ENCODE measurements around the gene PAPPA2.
"Not testable (repeated sequence)": the region's sequence is repeated elsewhere in the genome, so short reads cannot be mapped to it uniquely, and the experiment has no call there.

The PAPPA2 gene

DNA sequence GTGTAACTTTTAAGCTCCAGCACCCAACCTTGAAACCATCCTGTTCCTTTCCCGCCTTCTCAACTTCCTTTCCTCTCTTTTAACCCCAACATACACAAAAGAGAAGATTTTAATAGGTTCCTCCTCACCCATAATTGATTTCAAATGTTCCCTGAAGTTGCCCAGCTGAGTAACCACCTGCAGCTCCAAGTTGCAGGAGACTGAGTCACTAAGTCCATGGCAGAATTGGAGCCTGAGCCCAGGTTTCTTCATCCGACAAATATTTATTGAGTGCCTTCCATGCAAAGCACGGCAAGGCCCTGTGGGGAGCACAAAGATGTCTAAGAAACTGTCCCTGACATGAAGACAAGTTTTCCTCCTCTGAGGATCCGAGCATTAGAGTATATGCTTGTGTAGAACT, 97.7 kb downstream of the PAPPA2 start:
- DNase-seq (ENCODE audit: low read depth, low spot score): no peak
- H3K4me3 ChIP-seq (ENCODE audit: low read depth, low read length): no peak overlapping the region
- no peak for TF ChIP-seq CTCF (IDR thresholded peaks at IDR 0.05; ENCODE audit: insufficient read depth, low read length, missing control alignments)
- POLR2A ChIA-PET: no interaction called here
- CTCF ChIA-PET: interaction anchor here (0.8 to 9.6 kb wide), 27 partner anchors 9 to 338 kb away, joined by 3 to 199 read pairs (median 5); no protein-coding TSS in a partner anchor

DNA sequence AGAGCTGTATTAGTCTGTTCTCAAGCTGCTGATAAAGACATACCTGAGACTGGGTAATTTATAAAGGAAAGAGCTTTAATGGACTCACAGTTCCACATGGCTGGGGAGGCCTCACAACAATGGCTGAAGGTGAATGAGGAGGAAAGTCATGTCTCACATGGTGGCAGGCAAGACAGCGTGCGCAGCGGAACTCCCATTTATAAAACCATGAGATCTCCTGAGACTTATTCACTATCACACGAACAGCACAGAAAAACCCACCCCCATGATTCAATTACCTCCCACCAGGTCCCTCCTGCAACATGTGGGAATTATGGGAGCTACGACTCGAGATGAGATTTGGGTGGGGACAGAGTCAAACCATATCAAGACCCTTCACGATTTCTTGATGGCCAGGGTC, 98.8 kb downstream of the PAPPA2 start:
- DNase-seq (ENCODE audit: low read depth, low spot score); POLR2A ChIA-PET; H3K4me3 ChIP-seq (ENCODE audit: low read depth, low read length): not testable (repeated sequence)
- CTCF ChIA-PET: interaction anchor here (1.1 to 9.6 kb wide), 7 partner anchors 10 to 319 kb away, joined by 3 to 199 read pairs (median 12); no protein-coding TSS in a partner anchor

DNA sequence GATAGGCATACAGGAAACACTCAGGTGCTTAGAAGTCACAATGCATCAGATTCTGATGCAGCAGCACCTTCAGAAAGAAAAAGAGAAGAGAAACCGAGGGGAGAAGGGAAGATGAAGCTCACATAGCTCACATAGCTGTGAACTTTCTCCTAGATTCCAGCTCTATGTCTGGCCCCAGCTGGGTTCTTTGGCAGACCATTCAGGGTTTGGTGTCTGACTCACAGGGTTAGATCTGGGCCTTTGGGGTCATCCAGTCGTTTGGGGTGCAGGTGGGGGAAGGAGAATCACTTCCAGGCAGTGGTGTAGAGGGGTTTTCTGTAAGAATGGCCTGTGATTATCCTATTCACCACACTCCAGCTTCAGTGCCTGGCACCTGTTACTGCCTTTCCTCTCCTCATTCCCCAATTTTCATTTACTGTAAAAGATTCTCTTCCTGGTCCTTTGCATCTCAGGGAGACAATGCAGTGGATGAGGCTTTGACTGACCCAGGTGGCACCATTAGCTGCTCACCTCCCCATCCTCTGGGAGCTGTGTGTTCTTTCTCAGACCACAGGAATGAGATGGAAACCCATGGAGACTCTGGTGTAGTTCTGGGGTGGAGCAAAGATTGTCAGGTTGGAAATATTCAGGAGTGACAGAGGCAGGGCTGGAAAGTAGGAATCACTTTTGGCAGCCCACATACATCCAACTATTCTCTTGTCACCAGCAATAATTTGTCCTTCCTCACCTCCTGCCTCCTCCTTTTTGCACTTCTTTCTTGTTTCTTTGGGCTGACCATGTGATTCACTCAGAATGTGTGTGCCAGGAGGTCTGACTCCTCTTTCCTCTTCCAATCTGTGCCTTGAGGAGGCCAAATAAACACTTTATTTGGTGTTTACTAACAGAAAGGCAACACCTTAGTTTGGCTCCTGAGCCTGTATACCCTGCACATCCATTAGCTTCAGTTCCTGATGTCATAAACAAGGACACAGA, 103.3 kb downstream of the PAPPA2 start:
- TF ChIP-seq CTCF (IDR thresholded peaks at IDR 0.05; ENCODE audit: insufficient read depth, low read length, missing control alignments): no peak
- no peak overlapping the region for H3K4me3 ChIP-seq (ENCODE audit: low read depth, low read length)
- no peak for DNase-seq (ENCODE audit: low read depth, low spot score)
- ChIA-PET CTCF (interaction anchor here (1.7 kb wide), 2 partner anchors 11 to 125 kb away, joined by 5 to 7 read pairs; no protein-coding TSS in a partner anchor), POLR2A (no interaction called here)

- CTCF ChIA-PET: interaction anchor here (1.0 to 1.7 kb wide), 2 partner anchors 10 to 107 kb away, joined by 3 to 5 read pairs; no protein-coding TSS in a partner anchor
- no peak for TF ChIP-seq CTCF (IDR thresholded peaks at IDR 0.05; ENCODE audit: insufficient read depth, low read length, missing control alignments)
- DNase-seq (ENCODE audit: low read depth, low spot score): no peak
- POLR2A ChIA-PET: no interaction called here
- H3K4me3 ChIP-seq (ENCODE audit: low read depth, low read length): no peak overlapping the region
These were observed 104.3 kb downstream of the PAPPA2 start for GRCh38 chr1:176567190-176567794.

GRCh38 chr1:176568185-176568584, 105.2 kb downstream of the PAPPA2 start:
- ChIA-PET POLR2A (no interaction called here), CTCF (interaction anchor here (0.9 to 1.7 kb wide), 2 partner anchors 9 to 123 kb away, joined by 3 to 5 read pairs; no protein-coding TSS in a partner anchor)
- H3K4me3 ChIP-seq (ENCODE audit: low read depth, low read length): no peak overlapping the region
- no peak for DNase-seq (ENCODE audit: low read depth, low spot score)
- TF ChIP-seq CTCF (IDR thresholded peaks at IDR 0.05; ENCODE audit: insufficient read depth, low read length, missing control alignments): no peak

DNA sequence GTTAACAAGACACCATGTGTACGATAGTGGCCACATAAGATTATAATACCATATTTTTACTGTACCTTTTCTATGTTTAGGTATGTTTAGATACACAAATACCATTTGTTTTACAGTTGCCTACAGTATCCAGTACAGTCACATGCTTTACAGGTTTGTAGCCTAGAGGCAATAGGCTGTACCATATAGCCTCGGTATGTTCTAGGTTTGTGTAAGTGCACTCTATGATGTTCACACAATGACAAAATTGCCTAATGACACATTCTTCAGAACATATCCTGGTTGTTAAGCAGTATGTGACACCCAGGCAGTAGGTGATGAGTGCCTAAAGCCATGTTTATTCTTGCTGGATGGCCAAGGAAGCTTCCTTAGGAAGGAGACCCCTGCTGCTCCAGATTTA, 111.8 kb downstream of the PAPPA2 start:
- no peak for TF ChIP-seq CTCF (IDR thresholded peaks at IDR 0.05; ENCODE audit: insufficient read depth, low read length, missing control alignments)
- ChIA-PET POLR2A (no interaction called here), CTCF (interaction anchor here (1.4 to 3.1 kb wide), 2 partner anchors 14 to 117 kb away, joined by 5 to 12 read pairs; no protein-coding TSS in a partner anchor)
- no peak for DNase-seq (ENCODE audit: low read depth, low spot score)
- no peak overlapping the region for H3K4me3 ChIP-seq (ENCODE audit: low read depth, low read length)

All from AG04449 (cell line).